H1 (cell line): ENCODE measurements around the gene DAZAP2. TPM values are rescaled to one million over a fixed set of nuclear protein-coding genes. Genes with fewer than 3 reads are reported as not detected.

Experiments
- BACH1 ChIP-seq: IDR thresholded peaks from 2 replicates; pipeline ENCODE4 v1.6.1; 2012; ENCODE audit warnings: low read length, improper control_type of control experiment
- BRCA1 ChIP-seq: IDR thresholded peaks from 2 replicates; pipeline ENCODE4 v1.6.1; 2012; ENCODE audit warnings: low read depth, low read length, improper control_type of control experiment
- CREB1 ChIP-seq: IDR thresholded peaks from 2 replicates; pipeline ENCODE4 v1.6.1; 2012; ENCODE audit warnings: inconsistent platforms
- EZH2 ChIP-seq: fragments of 200-600 bp; sonication (generic); IDR thresholded peaks from 2 replicates; pipeline ENCODE4 v1.7.1; 2012; ENCODE audit warnings: low read depth, mild to moderate bottlenecking, moderate library complexity, low read length, inconsistent platforms; ENCODE audit not compliant: severe bottlenecking
- FOSL1 ChIP-seq: IDR thresholded peaks from 2 replicates; pipeline ENCODE4 v1.6.1; 2011; ENCODE audit warnings: mild to moderate bottlenecking, low read depth, low read length, moderate library complexity; ENCODE audit not compliant: insufficient read depth
- HDAC2 ChIP-seq, 2 experiments: fragments of 300-600 bp in 1 of 2; sonication (generic) in 1 of 2; IDR thresholded peaks; 2 replicates each; pipeline ENCODE4 v1.6.1; 2011 to 2012; ENCODE audit warnings: low read depth in 2 of 2, low read length in 2 of 2, mild to moderate bottlenecking in 2 of 2, moderate library complexity in 2 of 2, borderline replicate concordance in 1 of 2, inconsistent platforms in 1 of 2
- HDAC6 ChIP-seq: IDR thresholded peaks from one replicate; pipeline ENCODE4 v1.7.1; 2012; ENCODE audit warnings: low read depth, mild to moderate bottlenecking, inconsistent platforms, low read length, moderate library complexity
- JUN ChIP-seq: IDR thresholded peaks from 2 replicates; pipeline ENCODE4 v1.6.1; 2011; ENCODE audit warnings: low read depth, mild to moderate bottlenecking, improper control_type of control experiment, low read length
- KDM1A ChIP-seq: fragments of 200-600, 300-600 bp; sonication (generic); IDR thresholded peaks from 2 replicates; pipeline ENCODE4 v1.7.1; 2016; ENCODE audit warnings: mild to moderate bottlenecking, low read length, borderline replicate concordance
- KDM5A ChIP-seq: fragments of 200-600 bp; IDR thresholded peaks from 2 replicates; pipeline ENCODE4 v1.7.1; 2012; ENCODE audit warnings: mild to moderate bottlenecking, low read length, inconsistent platforms, mixed read lengths
- NRF1 ChIP-seq: IDR thresholded peaks from 2 replicates; pipeline ENCODE4 v1.6.1; 2011; ENCODE audit warnings: mild to moderate bottlenecking, low read depth, low read length, improper control_type of control experiment
- POLR2AphosphoS5 ChIP-seq: IDR thresholded peaks from 2 replicates; pipeline ENCODE4 v1.6.1; 2011; ENCODE audit warnings: low read depth, low read length
- RBBP5 ChIP-seq: IDR thresholded peaks from 2 replicates; pipeline ENCODE4 v1.7.1; 2012; ENCODE audit warnings: low read depth, mild to moderate bottlenecking, inconsistent platforms, low read length, moderate library complexity, borderline replicate concordance
- SIRT6 ChIP-seq: IDR thresholded peaks from one replicate; pipeline ENCODE4 v1.7.1; 2012; ENCODE audit warnings: low read length, inconsistent platforms
- SUZ12 ChIP-seq: fragments of 200-600 bp; sonication (generic); IDR thresholded peaks from 2 replicates; pipeline ENCODE4 v1.6.1; 2012; ENCODE audit warnings: mild to moderate bottlenecking, inconsistent platforms, low read length, moderate library complexity, mixed read lengths
- polyA plus RNA-seq, 7 experiments: library from polyadenylated mRNA; depleted of rRNA in 3 of 7; stranded (reverse) in 5 of 7; unstranded in 2 of 7; fragments of >200 nt in 5 of 7; fragments of 200-250 nt in 2 of 7; gene quantifications; 1 replicate in 5 of 7; 2 replicates in 1 of 7; 4 replicates in 1 of 7; pipeline versions ENCODE4 v1.2.1 to v1.2.3, GENCODE V29; 2011 to 2013; ENCODE audit warnings: missing spikeins in 2 of 7, mixed read lengths in 2 of 7
- total RNA-seq: library from RNA; stranded (reverse); fragmentation: NEBNext Ultra II Directional; extraction: Animal tissue kit (Norgen Biotek cat#: 25700); gene quantifications from 2 replicates; pipeline ENCODE4 v1.2.1, GENCODE V29; 2021
- TF ChIP-seq, protein P1 (sequence below): IDR thresholded peaks from 2 replicates; pipeline ENCODE4 v1.6.1; 2012; ENCODE audit warnings: inconsistent platforms

Gene DAZAP2
- total and polyA plus RNA-seq, 2 of the 8 experiments (the other 6 are each of a cell fraction or from before 2014, with no cell fraction given): 27.1 to 77.2 TPM

DNA sequence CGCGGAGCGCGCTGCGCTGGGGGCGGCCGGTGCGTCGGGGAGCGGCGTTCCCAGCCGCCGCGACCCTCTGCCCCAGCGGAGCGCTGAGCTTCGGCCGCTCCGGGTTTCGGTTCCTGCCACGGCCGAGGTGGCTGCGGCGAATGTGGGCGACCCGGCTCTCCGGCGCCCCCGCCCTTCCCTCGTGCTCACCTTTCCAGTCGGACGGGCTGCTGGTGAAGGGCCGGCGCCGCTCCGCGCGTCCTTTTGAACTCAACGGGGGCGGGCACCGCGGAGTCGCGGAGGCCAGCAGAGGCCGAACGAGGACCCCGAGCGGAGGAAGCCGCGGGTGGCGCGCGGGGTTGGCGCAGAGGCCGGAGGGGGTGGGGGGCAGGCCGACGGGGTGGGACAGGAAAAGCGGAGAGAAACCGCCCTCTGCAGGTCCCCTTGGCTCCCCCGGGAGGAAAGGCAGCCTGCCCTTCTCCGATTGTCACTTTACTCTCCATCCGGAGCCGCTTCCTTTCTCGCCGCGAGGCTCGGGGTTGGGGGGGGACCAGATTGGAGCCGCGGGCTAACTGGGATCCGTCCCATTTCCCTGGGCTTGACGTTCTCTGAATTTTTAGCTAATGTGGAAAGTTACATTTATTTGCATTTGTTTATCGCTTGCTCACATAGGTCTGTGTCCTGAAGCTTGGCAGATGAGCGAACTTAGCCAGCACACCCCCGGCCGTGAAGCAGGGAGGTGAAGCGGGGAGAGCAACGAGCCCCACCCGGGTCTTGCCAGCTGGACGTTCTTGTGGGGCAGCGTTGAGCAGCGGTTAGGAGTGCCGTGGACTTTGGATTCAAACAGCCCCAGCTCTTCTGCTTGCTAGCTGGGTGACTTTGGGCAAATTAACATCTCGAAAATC, 31.7 kb downstream of the DAZAP2 start, which contains the start of gene SMAGP (continued):
- TF ChIP-seq HDAC2 (IDR thresholded peaks at IDR 0.05; ENCODE audit: borderline replicate concordance in 1 of 2, low read depth in 2 of 2, low read length in 2 of 2) (no peak; a peak in 1 of 4 replicates), HDAC6 (no peak), EZH2 (peak; percentile 27), CREB1 (peak; percentile 79), SIRT6 (no peak), RBBP5 (peak; percentile 85; the same call in 1 of the 2 replicates), KDM1A (no peak), BRCA1 (no peak), JUN (no peak), KDM5A (no peak), NRF1 (no peak), SUZ12 (peak; percentile 38; the same call in 1 of the 2 replicates), FOSL1 (no peak), BACH1 (no peak; the same call in 1 of the 2 replicates), POLR2AphosphoS5 (no peak)
- TF ChIP-seq, protein P1, sequence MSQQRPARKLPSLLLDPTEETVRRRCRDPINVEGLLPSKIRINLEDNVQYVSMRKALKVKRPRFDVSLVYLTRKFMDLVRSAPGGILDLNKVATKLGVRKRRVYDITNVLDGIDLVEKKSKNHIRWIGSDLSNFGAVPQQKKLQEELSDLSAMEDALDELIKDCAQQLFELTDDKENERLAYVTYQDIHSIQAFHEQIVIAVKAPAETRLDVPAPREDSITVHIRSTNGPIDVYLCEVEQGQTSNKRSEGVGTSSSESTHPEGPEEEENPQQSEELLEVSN: peak; percentile 69; the same call in 1 of the 2 replicates
